ENCODE results near the gene WWTR1. TPM values are rescaled to one million over a fixed set of nuclear protein-coding genes. Genes with fewer than 3 reads are reported as not detected.

The WWTR1 gene
- total and polyA plus RNA-seq, 2 of the 8 experiments (the other 6 are each of a cell fraction or from before 2014, with no cell fraction given): 15.7 to 18.6 TPM

- no peaks in the 10 kb centered on the region; the same call in 1 of the 2 replicates for H3K79me1 ChIP-seq (ENCODE audit: low read depth, low read length)
- no peak overlapping the region for H2BK12ac ChIP-seq (ENCODE audit: low read depth, low read length)
- H3K14ac ChIP-seq (ENCODE audit: insufficient read length): no peak overlapping the region
- H4K5ac ChIP-seq (ENCODE audit: insufficient read length, low read depth, low read length): no peak overlapping the region
- H3K23me2 ChIP-seq (ENCODE audit: low read depth, low read length): no peaks in the 10 kb centered on the region
- H3K18ac ChIP-seq (ENCODE audit: extremely low read depth, low read length): no peak overlapping the region
- H3K23ac ChIP-seq (ENCODE audit: insufficient read length): no peak overlapping the region
- no peak overlapping the region for H2AFZ ChIP-seq (ENCODE audit: low read length)
- no peak overlapping the region for H2BK120ac ChIP-seq (replicated peaks; ENCODE audit: low read depth, low read length)
- CTCF ChIA-PET (ENCODE audit: partially characterized antibody): interaction anchor here (0.6 to 2.9 kb wide), 9 partner anchors 9 to 205 kb away, joined by 3 to 9 read pairs (median 3); partner anchors contain the start of gene COMMD2
- no peak overlapping the region for H3K4me2 ChIP-seq (ENCODE audit: insufficient read depth in 1 of 2, low read depth in 2 of 2, low read length in 2 of 2)
- H4K8ac ChIP-seq (ENCODE audit: extremely low read depth, insufficient read depth, low read length): no peak overlapping the region
- 97% methylated on average over 9 of the region's 9 CpGs; no CpG with 5 or more reads in 1 of the 2 experiments for WGBS, 2 experiments (ENCODE audit: extremely low coverage in 1 of 2, insufficient coverage in 1 of 2, insufficient read length in 1 of 2, insufficient replicate concordance in 2 of 2, low coverage in 1 of 2, low lambda C conversion rate in 2 of 2, missing lambda C conversion rate in 1 of 2)
- no peak for DNase-seq (ENCODE audit: low read depth in 1 of 2, low spot score in 2 of 2)
- H3K36me3 ChIP-seq (ENCODE audit: control insufficient read depth in 2 of 4, insufficient read depth in 4 of 4, low read length in 3 of 4): no peaks in the 10 kb centered on the region
- no peak overlapping the region for H3K9ac ChIP-seq (replicated peaks in 1 of 4; ENCODE audit: extremely low read depth in 1 of 4, low read depth in 3 of 4, low read length in 3 of 4)
- peaks cover 0 to 3% (median under 1%) of the 10 kb centered on the region in 4 experiments; a peak in 3 of 7 replicates for H3K4me1 ChIP-seq (replicated peaks in 1 of 4; ENCODE audit: control insufficient read depth in 3 of 4, insufficient read depth in 4 of 4, low read length in 3 of 4)
- no peak overlapping the region for H3K56ac ChIP-seq (replicated peaks; ENCODE audit: insufficient read length, low read depth, low read length)
- H3K9me3 ChIP-seq (ENCODE audit: insufficient read depth in 2 of 2, low read depth in 1 of 2, low read length in 1 of 2): no peaks in the 10 kb centered on the region
- POLR2A ChIA-PET (ENCODE audit: partially characterized antibody): interaction anchor here (0.8 kb wide), 1 partner anchor 11 kb away, joined by 3 read pairs; no protein-coding TSS in a partner anchor
- H3K79me2 ChIP-seq (ENCODE audit: control insufficient read depth in 1 of 2, insufficient read depth in 2 of 2, low read length in 2 of 2): peaks cover 0 to 5% of the 10 kb centered on the region in 2 experiments; a peak in 2 of 4 replicates
- no peak overlapping the region for H3K4ac ChIP-seq (replicated peaks; ENCODE audit: insufficient read length, low read depth, low read length)
- H2BK20ac ChIP-seq (ENCODE audit: low read length): no peak overlapping the region
- no peaks in the 10 kb centered on the region for H3K27me3 ChIP-seq (replicated peaks in 1 of 4; ENCODE audit: control insufficient read depth in 3 of 4, extremely low read depth in 1 of 4, insufficient read depth in 3 of 4, low read length in 3 of 4)
- H2BK15ac ChIP-seq (ENCODE audit: low read length): no peak overlapping the region
- no peak overlapping the region for H2AK5ac ChIP-seq (ENCODE audit: low read depth, low read length)
- H2BK5ac ChIP-seq (ENCODE audit: low read depth, low read length): no peak overlapping the region
- H4K20me1 ChIP-seq (replicated peaks in 1 of 2; ENCODE audit: control insufficient read depth in 1 of 2, insufficient read depth in 2 of 2, low read length in 2 of 2): no peaks in the 10 kb centered on the region
- no peak overlapping the region for H3K4me3 ChIP-seq (ENCODE audit: extremely low read depth in 1 of 4, insufficient read depth in 2 of 4, low read depth in 3 of 4, low read length in 4 of 4)
- no peak overlapping the region for H3K27ac ChIP-seq (ENCODE audit: low read depth, low read length)
- H4K91ac ChIP-seq (replicated peaks; ENCODE audit: insufficient read length, low read length): no peak overlapping the region
- FAIRE-seq: no peak
- no peak for TF ChIP-seq NRF1 (IDR thresholded peaks at IDR 0.05; ENCODE audit: low read depth, low read length)
- TF ChIP-seq TEAD4 (IDR thresholded peaks at IDR 0.05; ENCODE audit: low read depth, low read length): no peak
- no peak for TF ChIP-seq SAP30 (IDR thresholded peaks at IDR 0.05; ENCODE audit: insufficient read depth, insufficient replicate concordance, low read length)
- TF ChIP-seq YY1 (IDR thresholded peaks at IDR 0.05; ENCODE audit: low read depth, low read length): no peak
- TF ChIP-seq TAF7 (optimal IDR thresholded peaks at IDR 0.05; ENCODE audit: borderline replicate concordance, low read depth, low read length): no peak
- no peak for TF ChIP-seq ATF3 (IDR thresholded peaks at IDR 0.05; ENCODE audit: insufficient read depth, low read depth, low read length)
- no peak for TF ChIP-seq SP1 (IDR thresholded peaks at IDR 0.05; ENCODE audit: low read depth, low read length)
- no peak for TF ChIP-seq SP2 (IDR thresholded peaks at IDR 0.05; ENCODE audit: low read length)
- no peak for TF ChIP-seq SIN3A (conservative IDR thresholded peaks at IDR 0.05 in 1 of 2, IDR thresholded peaks at IDR 0.05 in 1 of 2; ENCODE audit: low read depth in 1 of 2, low read length in 2 of 2)
- TF ChIP-seq RXRA (IDR thresholded peaks at IDR 0.05; ENCODE audit: insufficient read depth, low read depth, low read length): no peak
- no peak for TF ChIP-seq TCF12 (IDR thresholded peaks at IDR 0.05; ENCODE audit: low read depth, low read length)
- TF ChIP-seq SRF (IDR thresholded peaks at IDR 0.05; ENCODE audit: low read depth, low read length): no peak
- TF ChIP-seq, protein P1, sequence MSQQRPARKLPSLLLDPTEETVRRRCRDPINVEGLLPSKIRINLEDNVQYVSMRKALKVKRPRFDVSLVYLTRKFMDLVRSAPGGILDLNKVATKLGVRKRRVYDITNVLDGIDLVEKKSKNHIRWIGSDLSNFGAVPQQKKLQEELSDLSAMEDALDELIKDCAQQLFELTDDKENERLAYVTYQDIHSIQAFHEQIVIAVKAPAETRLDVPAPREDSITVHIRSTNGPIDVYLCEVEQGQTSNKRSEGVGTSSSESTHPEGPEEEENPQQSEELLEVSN (IDR thresholded peaks at IDR 0.05): no peak
Observed at GRCh38 chr3:149547413-149547812, 110.4 kb downstream of the WWTR1 start.
